K562 (cell line): ENCODE measurements around the gene ZSCAN21. TPM values are rescaled to one million over a fixed set of nuclear protein-coding genes. Genes with fewer than 3 reads are reported as not detected.

ENCODE experiments used
- GATAD2B ChIP-seq: fragments of 450-650 bp; IDR thresholded peaks from 2 replicates; pipeline ENCODE4 v1.6.1; 2017; ENCODE audit warnings: mild to moderate bottlenecking, borderline replicate concordance
- HNRNPK ChIP-seq: fragments of 200-400 bp; formaldehyde crosslinking; IDR thresholded peaks from one replicate; pipeline ENCODE4 v1.6.1; 2018; ENCODE audit warnings: mild to moderate bottlenecking, low read depth, low read length; ENCODE audit not compliant: poor library complexity, severe bottlenecking
- JUN ChIP-seq, 2 experiments: sonication (generic) in 1 of 2; formaldehyde crosslinking in 1 of 2; IDR thresholded peaks; 2 replicates each; pipeline versions ENCODE4 v1.6.1 to v1.8.0; 2012 to 2022; ENCODE audit warnings: borderline replicate concordance in 2 of 2, mild to moderate bottlenecking in 2 of 2, improper control_type of control experiment in 1 of 2, low read depth in 1 of 2, low read length in 1 of 2, missing genetic modification reagents in 1 of 2
- KLF10 ChIP-seq: fragments of 250-450 bp; sonication (Bioruptor Pico); IDR thresholded peaks from 2 replicates; pipeline ENCODE4 v1.6.1; 2021; ENCODE audit warnings: matching md5 sums
- KLF13 ChIP-seq: fragments of 450-650 bp; IDR thresholded peaks from 2 replicates; pipeline ENCODE4 v1.6.1; 2016; ENCODE audit warnings: missing genetic modification characterization, low read depth, mild to moderate bottlenecking, missing compliant biosample characterization, moderate library complexity, borderline replicate concordance
- LARP7 ChIP-seq: fragments of 450-650 bp; IDR thresholded peaks from 2 replicates; pipeline ENCODE4 v1.6.1; 2016
- NR4A1 ChIP-seq, 2 experiments: fragments of 250-450 bp in 1 of 2; fragments of 450-650 bp in 1 of 2; sonication (Bioruptor Pico) in 1 of 2; IDR thresholded peaks; 2 replicates each; pipeline versions ENCODE4 v1.4.0 to v1.6.1; 2016 to 2020; ENCODE audit warnings: mild to moderate bottlenecking in 2 of 2, missing compliant biosample characterization in 1 of 2, missing genetic modification characterization in 1 of 2, moderate library complexity in 1 of 2
- SIN3A ChIP-seq, 2 experiments: fragments of 150-350 bp in 1 of 2; IDR thresholded peaks; 2 replicates each; pipeline ENCODE4 v1.6.1; 2011 to 2016; ENCODE audit warnings: borderline replicate concordance in 2 of 2, low read depth in 2 of 2, low read length in 2 of 2, mild to moderate bottlenecking in 2 of 2, moderate library complexity in 2 of 2; ENCODE audit not compliant: control insufficient read depth in 1 of 2
- ZBTB7A ChIP-seq: IDR thresholded peaks from 2 replicates; pipeline ENCODE4 v1.6.1; 2011; ENCODE audit warnings: low read depth, mild to moderate bottlenecking, low read length, moderate library complexity, borderline replicate concordance; ENCODE audit not compliant: control insufficient read depth
- ZNF644 ChIP-seq: fragments of 200-800 bp; sonication (Bioruptor generic); IDR thresholded peaks from 2 replicates; pipeline ENCODE4 v1.6.1; 2016; ENCODE audit warnings: low read depth, missing genetic modification characterization, missing compliant biosample characterization
- polyA plus RNA-seq, 8 experiments: library from polyadenylated mRNA; depleted of rRNA in 4 of 8; stranded (reverse) in 5 of 8; unstranded in 3 of 8; fragments of >200 nt; fragmentation: Nextera tagmentation in 2 of 8; fragmentation: Illumina TruSeq in 1 of 8; extraction: Ambion mirVana in 2 of 8; extraction: Trizol in 1 of 8; gene quantifications; 2 replicates each; pipeline versions ENCODE4 v1.2.1 to v1.2.3, GENCODE V29; 2011 to 2014; ENCODE audit warnings: inconsistent platforms in 1 of 8, missing spikeins in 1 of 8
- total RNA-seq, 7 experiments: library from RNA; depleted of rRNA in 6 of 7; stranded (reverse); fragments of >200 nt in 6 of 7; fragmentation: Illumina TruSeq in 2 of 7; extraction: Trizol in 2 of 7; gene quantifications; 2 replicates each; pipeline versions ENCODE4 v1.2.1 to v1.2.3, GENCODE V29; 2011 to 2021; ENCODE audit warnings: low replicate concordance in 1 of 7
- TF ChIP-seq, protein P1 (sequence below): fragments of 200-800 bp; sonication (Bioruptor generic); IDR thresholded peaks from 2 replicates; pipeline ENCODE4 v1.6.1; 2016; ENCODE audit warnings: missing genetic modification characterization, missing compliant biosample characterization
- TF ChIP-seq, protein P2 (sequence below): fragments of 150-350 bp; conservative IDR thresholded peaks from 2 replicates; pipeline ENCODE4 v1.6.1; 2014; ENCODE audit warnings: low read length

The ZSCAN21 gene
- total and polyA plus RNA-seq, 9 of the 15 experiments (the other 6 are each of a cell fraction or from before 2014, with no cell fraction given), result 5.9 to 15.5 (median 13.2) TPM

DNA sequence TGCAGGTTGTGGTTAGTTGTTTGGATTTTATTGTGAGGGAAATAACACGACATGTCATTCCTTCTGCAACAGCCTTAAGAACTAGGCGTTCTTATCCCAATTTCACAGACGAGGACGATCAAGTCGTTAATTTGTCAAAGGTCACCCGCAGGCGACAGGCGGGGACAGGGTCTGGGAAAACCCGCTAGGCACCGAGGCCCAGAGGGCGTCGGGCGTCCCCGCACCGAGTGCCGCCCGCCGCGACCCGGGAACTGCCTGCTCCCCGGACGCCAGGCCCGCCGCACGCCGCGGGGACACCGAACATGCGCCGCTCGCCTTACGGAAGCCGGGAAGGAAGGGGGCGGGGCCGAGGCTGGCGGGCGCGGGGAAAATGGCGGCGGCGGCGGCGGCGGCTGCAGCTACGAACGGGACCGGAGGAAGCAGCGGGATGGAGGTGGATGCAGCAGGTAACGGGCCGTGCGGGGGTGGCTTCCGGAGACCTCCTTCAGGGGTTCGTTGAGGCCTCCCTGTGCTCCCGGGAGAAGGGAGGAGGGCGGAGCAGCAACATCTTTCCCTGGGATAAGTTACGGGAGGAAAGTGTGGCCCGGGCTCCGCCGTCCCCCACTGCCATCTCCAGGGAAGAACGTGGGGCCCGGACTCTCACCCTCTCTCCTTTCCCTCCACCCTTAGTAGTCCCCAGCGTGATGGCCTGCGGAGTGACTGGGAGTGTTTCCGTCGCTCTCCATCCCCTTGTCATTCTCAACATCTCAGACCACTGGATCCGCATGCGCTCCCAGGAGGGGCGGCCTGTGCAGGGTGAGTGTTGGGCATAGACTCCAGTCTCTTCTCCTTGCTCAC, 39.3 kb downstream of the ZSCAN21 start, which contains the start of gene COPS6 (continued):
- TF ChIP-seq JUN (IDR thresholded peaks at IDR 0.05; ENCODE audit: borderline replicate concordance, low read depth, low read length) (0 out of 2 replicates have a peak, but pooled peaks have one; percentile 46), JUN (CRISPR knock-in tag; IDR thresholded peaks at IDR 0.05; ENCODE audit: borderline replicate concordance) (peak; percentile 98), NR4A1 (CRISPR knock-in tag; IDR thresholded peaks at IDR 0.05) (peak; percentile 90; the same call in 1 of the 2 replicates), NR4A1 (tag; IDR thresholded peaks at IDR 0.05) (peak; percentile 86), GATAD2B (peak; percentile 65; the same call in 1 of the 2 replicates), HNRNPK (no peak), SIN3A (IDR thresholded peaks at IDR 0.05; ENCODE audit: borderline replicate concordance in 2 of 2, control insufficient read depth in 1 of 2, low read depth in 2 of 2, low read length in 2 of 2) (peak; percentile 84 to 88; a peak in 2 of 4 replicates), KLF13 (tag) (peak; percentile 94), ZNF644 (tag) (no peak), ZBTB7A (peak; percentile 52; the same call in 1 of the 2 replicates), LARP7 (no peak), KLF10 (CRISPR knock-in tag) (no peak)
- TF ChIP-seq, protein P1, sequence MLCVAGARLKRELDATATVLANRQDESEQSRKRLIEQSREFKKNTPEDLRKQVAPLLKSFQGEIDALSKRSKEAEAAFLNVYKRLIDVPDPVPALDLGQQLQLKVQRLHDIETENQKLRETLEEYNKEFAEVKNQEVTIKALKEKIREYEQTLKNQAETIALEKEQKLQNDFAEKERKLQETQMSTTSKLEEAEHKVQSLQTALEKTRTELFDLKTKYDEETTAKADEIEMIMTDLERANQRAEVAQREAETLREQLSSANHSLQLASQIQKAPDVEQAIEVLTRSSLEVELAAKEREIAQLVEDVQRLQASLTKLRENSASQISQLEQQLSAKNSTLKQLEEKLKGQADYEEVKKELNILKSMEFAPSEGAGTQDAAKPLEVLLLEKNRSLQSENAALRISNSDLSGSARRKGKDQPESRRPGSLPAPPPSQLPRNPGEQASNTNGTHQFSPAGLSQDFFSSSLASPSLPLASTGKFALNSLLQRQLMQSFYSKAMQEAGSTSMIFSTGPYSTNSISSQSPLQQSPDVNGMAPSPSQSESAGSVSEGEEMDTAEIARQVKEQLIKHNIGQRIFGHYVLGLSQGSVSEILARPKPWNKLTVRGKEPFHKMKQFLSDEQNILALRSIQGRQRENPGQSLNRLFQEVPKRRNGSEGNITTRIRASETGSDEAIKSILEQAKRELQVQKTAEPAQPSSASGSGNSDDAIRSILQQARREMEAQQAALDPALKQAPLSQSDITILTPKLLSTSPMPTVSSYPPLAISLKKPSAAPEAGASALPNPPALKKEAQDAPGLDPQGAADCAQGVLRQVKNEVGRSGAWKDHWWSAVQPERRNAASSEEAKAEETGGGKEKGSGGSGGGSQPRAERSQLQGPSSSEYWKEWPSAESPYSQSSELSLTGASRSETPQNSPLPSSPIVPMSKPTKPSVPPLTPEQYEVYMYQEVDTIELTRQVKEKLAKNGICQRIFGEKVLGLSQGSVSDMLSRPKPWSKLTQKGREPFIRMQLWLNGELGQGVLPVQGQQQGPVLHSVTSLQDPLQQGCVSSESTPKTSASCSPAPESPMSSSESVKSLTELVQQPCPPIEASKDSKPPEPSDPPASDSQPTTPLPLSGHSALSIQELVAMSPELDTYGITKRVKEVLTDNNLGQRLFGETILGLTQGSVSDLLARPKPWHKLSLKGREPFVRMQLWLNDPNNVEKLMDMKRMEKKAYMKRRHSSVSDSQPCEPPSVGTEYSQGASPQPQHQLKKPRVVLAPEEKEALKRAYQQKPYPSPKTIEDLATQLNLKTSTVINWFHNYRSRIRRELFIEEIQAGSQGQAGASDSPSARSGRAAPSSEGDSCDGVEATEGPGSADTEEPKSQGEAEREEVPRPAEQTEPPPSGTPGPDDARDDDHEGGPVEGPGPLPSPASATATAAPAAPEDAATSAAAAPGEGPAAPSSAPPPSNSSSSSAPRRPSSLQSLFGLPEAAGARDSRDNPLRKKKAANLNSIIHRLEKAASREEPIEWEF (CRISPR knock-in tag), result 0 out of 2 replicates have a peak, but pooled peaks have one; percentile 33
- TF ChIP-seq, protein P2, sequence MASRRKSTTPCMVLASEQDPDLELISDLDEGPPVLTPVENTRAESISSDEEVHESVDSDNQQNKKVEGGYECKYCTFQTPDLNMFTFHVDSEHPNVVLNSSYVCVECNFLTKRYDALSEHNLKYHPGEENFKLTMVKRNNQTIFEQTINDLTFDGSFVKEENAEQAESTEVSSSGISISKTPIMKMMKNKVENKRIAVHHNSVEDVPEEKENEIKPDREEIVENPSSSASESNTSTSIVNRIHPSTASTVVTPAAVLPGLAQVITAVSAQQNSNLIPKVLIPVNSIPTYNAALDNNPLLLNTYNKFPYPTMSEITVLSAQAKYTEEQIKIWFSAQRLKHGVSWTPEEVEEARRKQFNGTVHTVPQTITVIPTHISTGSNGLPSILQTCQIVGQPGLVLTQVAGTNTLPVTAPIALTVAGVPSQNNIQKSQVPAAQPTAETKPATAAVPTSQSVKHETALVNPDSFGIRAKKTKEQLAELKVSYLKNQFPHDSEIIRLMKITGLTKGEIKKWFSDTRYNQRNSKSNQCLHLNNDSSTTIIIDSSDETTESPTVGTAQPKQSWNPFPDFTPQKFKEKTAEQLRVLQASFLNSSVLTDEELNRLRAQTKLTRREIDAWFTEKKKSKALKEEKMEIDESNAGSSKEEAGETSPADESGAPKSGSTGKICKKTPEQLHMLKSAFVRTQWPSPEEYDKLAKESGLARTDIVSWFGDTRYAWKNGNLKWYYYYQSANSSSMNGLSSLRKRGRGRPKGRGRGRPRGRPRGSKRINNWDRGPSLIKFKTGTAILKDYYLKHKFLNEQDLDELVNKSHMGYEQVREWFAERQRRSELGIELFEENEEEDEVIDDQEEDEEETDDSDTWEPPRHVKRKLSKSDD, result peak; percentile 55; the same call in 1 of the 2 replicates
